Erythroblast (primary cell): ENCODE data around the gene CFAP100.

Experiments used
- GATA1 ChIP-seq: IDR thresholded peaks from 2 replicates; pipeline ENCODE4 v1.6.1; 2011; ENCODE audit warnings: low read depth, mild to moderate bottlenecking, control low read depth, low read length, moderate library complexity
- POLR2A ChIP-seq: IDR thresholded peaks from 2 replicates; pipeline ENCODE4 v1.6.1; 2011; ENCODE audit warnings: mild to moderate bottlenecking, low read length

GRCh38 chr3:126375835-126376331 is 18.8 kb upstream of the CFAP100 start:
- TF ChIP-seq POLR2A (no peak), GATA1 (no peak)
